COLO829 (cell line): Measurements from ENCODE around the gene SSBP2.
"Not testable (repeated sequence)": the region's sequence is repeated elsewhere in the genome, so short reads cannot be mapped to it uniquely, and the experiment has no call there.

Experiments used
- DNase-seq: peaks from one replicate; pipeline ENCODE4 v3.0.0; 2012; ENCODE audit warnings: low spot score

SSBP2 gene

GRCh38 chr5:81656783-81657182 lies 94.1 kb downstream of the SSBP2 start:
- no peak for DNase-seq

DNA sequence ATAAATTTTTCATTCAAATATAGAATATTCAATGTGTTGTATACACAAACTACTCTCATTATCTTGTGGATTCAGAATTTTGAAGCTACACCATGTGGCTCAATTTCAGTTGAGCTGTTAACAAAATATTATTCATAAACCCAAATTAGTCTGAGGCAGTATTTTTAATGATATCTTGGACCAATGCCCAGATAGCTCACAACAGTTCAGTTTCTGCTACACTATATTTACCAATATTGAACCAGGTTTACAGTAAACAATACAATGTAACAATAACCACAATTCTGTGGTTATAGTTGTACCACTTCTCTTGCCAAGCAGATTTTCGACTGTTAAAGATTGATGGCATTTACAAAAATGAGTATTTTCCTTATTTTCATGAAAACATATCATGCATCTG lies 99.9 kb downstream of the SSBP2 start:
- no peak for DNase-seq

DNA sequence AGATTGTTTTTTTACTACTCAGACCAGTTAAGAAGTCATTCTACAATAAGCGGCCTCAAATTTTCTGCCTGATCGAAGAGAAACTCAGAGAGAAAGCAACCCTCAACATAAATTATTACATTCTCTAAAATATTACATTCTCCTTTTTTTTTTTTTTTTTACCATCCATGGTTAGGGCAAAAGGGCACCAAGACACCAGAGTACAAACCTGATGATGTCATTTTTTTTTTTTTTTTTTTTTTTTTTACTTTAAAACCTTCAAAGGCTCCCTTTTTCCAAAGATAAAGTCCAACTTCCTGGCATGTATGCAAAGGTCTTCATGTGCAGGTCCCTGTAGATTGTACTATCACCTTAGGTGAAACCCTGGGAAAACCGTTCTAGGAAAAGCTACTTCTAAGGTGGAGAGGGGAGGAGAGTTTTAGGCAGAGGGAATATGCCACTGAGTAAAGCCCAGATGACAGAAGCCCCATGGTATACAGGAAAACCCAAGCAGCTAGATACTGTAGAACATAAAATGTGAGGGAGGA lies 104.4 kb downstream of the SSBP2 start:
- DNase-seq: no peak

GRCh38 chr5:81642210-81642609 lies 108.7 kb downstream of the SSBP2 start:
- DNase-seq: no peak

DNA sequence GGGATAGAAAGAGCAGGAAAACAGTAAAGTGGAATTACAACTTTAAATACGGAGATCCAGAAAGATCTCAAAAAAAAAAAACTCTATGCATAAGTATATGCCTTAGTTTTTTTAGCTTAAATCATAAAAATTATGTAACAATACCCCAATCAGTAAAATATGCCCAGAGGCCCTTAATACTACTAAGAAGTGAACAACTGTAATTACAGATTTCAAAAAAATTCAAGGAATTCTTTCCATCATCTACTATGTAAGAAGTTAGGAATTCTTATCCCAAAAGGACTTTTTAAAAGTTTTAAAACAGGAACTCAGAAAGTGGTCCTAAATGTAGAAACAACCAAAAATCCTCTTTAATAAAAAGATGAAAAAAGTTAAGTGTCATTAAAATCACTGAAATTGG lies 111.3 kb downstream of the SSBP2 start:
- DNase-seq: no peak

- DNase-seq: no peak
Observed at GRCh38 chr5:81638471-81638870, 112.4 kb downstream of the SSBP2 start.

GRCh38 chr5:81633891-81634290 lies 117.0 kb downstream of the SSBP2 start:
- DNase-seq: no peak

GRCh38 chr5:81633471-81633870 lies 117.4 kb downstream of the SSBP2 start:
- DNase-seq: no peak

DNA sequence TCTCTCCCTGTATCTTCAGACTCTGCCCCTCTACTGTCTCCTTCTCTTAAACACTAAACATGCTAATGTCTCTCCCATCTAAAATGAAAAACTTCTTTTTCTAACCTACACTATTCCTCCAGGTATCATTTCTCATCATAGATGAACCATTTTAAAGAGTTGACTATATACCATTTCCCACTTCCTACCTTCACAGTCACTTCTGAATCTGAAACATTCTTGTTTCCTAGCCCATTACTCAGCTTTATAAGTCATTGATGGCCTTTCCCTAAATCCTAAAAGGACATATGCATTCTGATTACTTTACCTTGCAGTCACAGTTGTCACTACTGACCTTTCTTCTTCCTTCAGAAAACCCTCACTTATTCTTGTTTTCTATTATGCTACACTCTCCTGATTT lies 118.2 kb downstream of the SSBP2 start:
- DNase-seq: no peak

GRCh38 chr5:81631621-81632020 lies 119.3 kb downstream of the SSBP2 start:
- DNase-seq: no peak

DNA sequence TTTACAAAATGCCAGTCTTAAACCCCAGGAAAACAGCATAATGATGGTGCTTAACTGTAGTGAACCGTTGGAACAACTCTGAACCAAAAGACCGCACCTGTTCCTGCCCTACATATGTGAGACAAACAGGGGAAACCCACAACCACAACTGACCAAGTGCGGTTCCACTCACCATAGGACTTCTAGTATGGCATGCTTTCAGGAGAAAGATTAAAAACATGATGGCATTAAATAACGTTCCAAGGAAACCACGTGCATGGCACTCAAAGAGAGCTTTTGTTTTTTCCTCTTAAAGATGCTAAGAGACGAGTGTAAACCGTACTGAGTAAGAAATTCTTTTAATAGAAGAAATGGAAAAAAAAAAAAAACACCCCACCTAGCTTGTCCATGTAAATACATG lies 119.8 kb downstream of the SSBP2 start:
- DNase-seq: peak; percentile 74

DNA sequence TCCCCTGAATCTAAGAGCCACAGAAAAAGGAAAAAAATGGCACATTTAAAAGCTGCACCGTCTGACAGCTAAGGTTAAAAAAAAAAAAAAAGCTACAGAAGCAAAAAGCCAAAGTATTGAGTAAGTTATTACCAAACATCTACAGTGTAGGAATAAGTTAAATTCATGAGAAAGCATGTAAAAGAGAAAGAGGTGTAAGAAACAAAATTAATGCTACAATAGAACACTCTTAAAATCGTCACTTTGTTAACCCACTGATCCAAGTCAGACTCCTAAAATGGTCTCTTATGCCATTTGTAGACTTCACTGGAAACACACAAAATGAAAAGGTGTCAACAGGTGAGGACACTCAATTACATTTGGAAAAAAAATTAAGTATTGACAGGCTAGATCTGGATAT lies 120.2 kb downstream of the SSBP2 start:
- DNase-seq: no peak

DNA sequence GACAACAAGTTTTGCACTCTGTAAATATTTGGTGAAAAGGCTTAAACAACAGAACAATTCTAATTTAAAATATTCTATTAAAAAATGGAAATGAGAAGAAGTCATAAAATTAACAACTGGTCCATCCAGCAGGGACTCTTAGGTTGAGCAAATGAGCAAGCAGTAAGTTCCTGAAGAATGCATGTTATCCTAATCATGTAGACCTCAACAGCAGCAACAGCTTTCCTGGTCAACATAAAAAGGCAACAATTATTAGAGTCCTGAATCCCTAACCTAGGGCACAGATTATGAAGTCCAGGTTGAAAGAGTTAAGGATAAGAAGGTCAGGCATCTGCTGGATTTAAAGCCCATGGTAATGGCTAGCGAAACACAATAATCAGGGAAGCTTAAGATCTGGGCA lies 120.9 kb downstream of the SSBP2 start:
- DNase-seq: no peak

DNA sequence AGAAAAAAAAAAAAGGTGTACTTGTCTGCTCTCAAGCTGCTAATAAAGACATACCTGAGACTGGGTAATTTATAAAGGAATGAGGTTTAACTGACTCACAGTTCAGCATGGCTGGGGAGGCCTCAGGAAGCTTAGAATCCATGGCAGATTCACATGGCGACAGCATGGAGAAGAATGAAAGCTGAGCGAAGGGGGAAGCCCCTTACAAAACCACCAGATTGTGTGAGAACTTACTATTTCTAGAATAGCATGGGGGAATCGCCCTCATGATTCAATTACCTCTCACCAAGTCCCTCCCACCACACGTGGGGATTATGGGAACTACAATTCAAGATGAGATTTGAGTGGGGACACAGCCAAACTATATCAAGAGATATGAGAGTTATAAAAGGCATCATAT lies 122.8 kb downstream of the SSBP2 start:
- DNase-seq: not testable (repeated sequence)

DNA sequence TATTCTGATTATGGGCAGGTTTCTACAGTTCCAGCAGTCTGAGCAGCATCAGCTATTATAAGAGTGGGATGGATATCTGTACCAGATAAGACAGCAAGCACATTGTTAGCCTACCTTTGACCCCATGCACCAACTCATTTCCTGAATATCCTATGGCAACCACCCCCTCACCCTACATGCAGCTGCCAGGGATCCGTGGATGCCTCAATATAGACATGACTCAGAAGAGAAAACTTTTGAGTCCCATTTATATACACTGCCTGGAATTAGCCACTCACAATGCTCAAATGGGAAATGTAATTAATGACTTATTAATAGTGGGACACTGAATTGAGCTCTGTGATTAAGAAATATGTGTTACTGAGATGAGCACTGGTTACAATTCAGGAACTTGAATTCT lies 124.4 kb downstream of the SSBP2 start:
- peak; percentile 52 for DNase-seq

GRCh38 chr5:81609810-81610375 lies 141.0 kb downstream of the SSBP2 start:
- no peak for DNase-seq

GRCh38 chr5:81608976-81609375 lies 141.9 kb downstream of the SSBP2 start:
- DNase-seq: no peak

DNA sequence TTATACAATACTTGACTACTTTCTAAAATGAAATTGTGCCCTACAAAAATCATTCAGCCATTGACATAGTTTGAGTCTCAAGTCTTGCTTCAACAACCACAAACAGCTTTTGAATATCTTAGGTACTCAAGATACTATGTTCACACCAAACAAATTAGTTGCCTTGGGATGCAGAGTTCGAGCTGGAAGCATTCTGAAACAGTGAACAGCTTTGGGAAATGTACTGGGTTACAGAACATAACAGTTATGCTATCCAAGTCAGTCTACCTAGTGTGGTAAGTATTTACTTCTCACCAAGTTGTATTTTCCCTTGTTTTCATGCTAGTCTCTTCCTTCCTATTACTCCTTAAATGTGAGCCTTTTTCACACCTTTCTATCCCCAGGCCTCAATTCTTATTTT lies 143.2 kb downstream of the SSBP2 start:
- no peak for DNase-seq

- no peak for DNase-seq
Observed at GRCh38 chr5:81606150-81606549, 144.7 kb downstream of the SSBP2 start.

- no peak for DNase-seq
Observed at GRCh38 chr5:81605299-81605698, 145.6 kb downstream of the SSBP2 start.

DNA sequence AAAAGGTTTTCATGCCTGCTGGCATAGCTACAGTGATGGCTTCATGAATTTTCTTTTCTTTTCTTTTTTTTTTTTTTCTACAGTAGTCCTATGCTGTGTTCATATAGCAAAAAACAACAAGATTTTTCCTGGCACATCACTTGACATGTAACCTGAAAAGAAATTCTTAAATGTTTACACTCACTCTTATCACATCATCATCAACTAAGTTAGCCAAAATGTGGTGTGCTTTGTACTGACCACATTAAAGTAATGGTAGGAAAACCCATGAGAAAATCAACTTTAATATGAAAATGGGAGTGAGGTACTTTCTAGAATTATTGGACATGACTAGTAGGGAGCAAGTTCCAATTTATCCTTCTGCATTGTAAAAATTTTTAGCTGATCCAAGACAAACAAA lies 146.7 kb downstream of the SSBP2 start:
- DNase-seq: no peak

DNA sequence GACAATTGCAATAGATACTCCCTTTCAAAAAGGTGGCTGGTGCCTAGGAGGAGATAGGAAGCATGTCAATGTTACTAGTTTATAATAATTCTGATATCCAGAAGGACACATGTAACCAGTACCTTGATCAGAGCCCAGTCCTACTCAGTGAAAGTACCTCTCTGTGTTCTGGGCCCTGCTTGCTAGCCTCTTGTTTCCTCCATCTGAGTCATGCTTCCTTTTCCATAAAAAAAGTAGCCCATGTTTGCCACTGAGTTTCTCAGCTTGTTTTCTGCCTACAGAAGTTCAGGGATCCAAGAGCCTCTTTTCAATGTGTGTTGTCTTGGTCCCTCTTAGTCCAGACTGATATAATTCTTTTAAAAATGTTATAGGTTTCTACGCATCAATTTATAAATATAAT lies 149.0 kb downstream of the SSBP2 start:
- no peak for DNase-seq

DNA sequence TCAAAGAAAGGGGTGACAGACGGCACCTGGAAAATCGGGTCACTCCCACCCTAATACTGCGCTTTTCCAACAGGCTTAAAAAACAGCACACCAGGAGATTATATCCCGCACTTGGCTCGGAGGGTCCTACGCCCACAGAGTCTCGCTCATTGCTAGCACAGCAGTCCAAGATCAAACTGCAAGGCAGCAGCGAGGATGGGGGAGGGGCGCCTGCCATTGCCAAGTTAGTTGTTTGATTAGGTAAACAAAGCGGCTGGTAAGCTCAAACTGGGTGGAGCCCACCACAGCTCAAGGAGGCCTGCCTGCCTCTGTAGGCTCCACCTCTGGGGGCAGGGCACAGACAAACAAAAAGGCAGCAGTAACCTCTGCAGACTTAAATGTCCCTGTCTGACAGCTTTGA lies 158.8 kb downstream of the SSBP2 start:
- DNase-seq: not testable (repeated sequence)

DNA sequence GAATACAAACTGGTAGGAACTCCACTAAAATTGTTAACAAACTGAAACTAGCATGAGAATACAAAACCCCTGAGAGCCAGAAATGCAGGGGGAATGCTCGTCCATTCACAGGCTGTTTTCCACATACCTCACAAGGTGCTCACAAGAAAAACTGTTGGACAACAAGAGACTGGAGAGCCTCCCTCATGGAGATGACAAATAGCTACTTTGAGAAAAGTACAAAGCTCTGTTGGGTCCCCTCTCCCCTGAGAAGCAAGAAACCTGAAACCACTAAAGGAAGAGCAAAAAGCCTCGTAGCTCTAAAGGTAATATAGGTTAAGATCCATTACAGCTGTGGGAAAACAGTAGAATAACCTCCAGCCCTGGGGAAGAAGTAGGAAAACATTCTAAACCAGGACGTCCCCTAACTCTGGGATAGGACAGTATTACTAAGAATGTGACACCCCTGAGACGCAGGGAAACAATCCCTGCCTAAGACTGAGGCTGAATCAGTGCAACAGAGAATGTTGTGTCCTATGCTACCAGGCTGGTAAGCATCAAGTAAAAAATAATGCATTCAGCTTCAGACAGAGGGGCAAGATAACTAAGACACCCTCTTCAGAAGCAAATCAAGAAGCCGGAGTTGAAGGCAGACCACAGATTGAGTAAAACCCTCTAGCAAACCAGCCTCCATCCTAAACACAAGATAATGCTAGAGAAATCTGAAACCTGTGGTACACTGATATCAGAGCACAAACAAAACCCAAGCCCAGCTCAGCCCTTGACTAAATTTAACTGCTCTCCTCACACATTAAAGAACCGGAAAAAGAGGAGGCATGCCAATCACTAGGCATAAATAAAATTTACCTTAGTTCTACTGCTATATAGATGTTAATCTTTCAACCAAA lies 160.2 kb downstream of the SSBP2 start:
- no peak for DNase-seq
